GM23338 (cell line): ENCODE data around the gene SHANK2.

Source experiments
- CREB1 ChIP-seq: fragments of 250-450 bp; sonication (Bioruptor Pico); IDR thresholded peaks from 2 replicates; pipeline ENCODE4 v1.5.0; 2020; ENCODE audit warnings: low read depth, mild to moderate bottlenecking, moderate library complexity
- ETS1 ChIP-seq: IDR thresholded peaks from 2 replicates; pipeline ENCODE4 v1.6.1; 2016; ENCODE audit warnings: antibody characterized with exemption
- EZH2 ChIP-seq: fragments of 200-600 bp; sonication (generic); IDR thresholded peaks from one replicate; pipeline ENCODE4 v1.8.0; 2017; ENCODE audit warnings: antibody characterized with exemption, mild to moderate bottlenecking, low read depth; ENCODE audit not compliant: unreplicated experiment
- EZH2phosphoT487 ChIP-seq: fragments of 200-600 bp; sonication (generic); IDR thresholded peaks from one replicate; pipeline ENCODE4 v1.8.1; 2018; ENCODE audit warnings: antibody characterized with exemption; ENCODE audit not compliant: unreplicated experiment
- JUNB ChIP-seq: IDR thresholded peaks from one replicate; pipeline ENCODE4 v1.6.1; 2016; ENCODE audit warnings: antibody characterized with exemption; ENCODE audit not compliant: unreplicated experiment
- NANOG ChIP-seq: IDR thresholded peaks from 2 replicates; pipeline ENCODE4 v1.6.1; 2016; ENCODE audit warnings: antibody characterized with exemption, borderline replicate concordance
- POLR2AphosphoS5 ChIP-seq: IDR thresholded peaks from 2 replicates; pipeline ENCODE4 v1.6.1; 2016; ENCODE audit warnings: antibody characterized with exemption, low read depth
- ZNF114 ChIP-seq: fragments of 250-450 bp; sonication (Bioruptor Pico); IDR thresholded peaks from 2 replicates; pipeline ENCODE4 v1.5.0; 2020; ENCODE audit warnings: mild to moderate bottlenecking, moderate library complexity
- ZNF331 ChIP-seq: fragments of 250-450 bp; sonication (Bioruptor Pico); IDR thresholded peaks from 2 replicates; pipeline ENCODE4 v1.5.0; 2020; ENCODE audit warnings: low read depth, mild to moderate bottlenecking, moderate library complexity
- TF ChIP-seq, protein P1 (sequence below), 2 experiments: fragments of 200-600 bp in 1 of 2; sonication (generic) in 1 of 2; conservative IDR thresholded peaks; 2 replicates each; pipeline versions ENCODE4 v1.5.1 to v1.6.1; 2016 to 2017; ENCODE audit warnings: antibody characterized with exemption in 2 of 2, low read depth in 2 of 2, mild to moderate bottlenecking in 2 of 2, moderate library complexity in 1 of 2
- TF ChIP-seq, protein P2 (sequence below): IDR thresholded peaks from one replicate; pipeline ENCODE4 v1.6.1; 2018; ENCODE audit warnings: antibody characterized with exemption; ENCODE audit not compliant: unreplicated experiment

DNA sequence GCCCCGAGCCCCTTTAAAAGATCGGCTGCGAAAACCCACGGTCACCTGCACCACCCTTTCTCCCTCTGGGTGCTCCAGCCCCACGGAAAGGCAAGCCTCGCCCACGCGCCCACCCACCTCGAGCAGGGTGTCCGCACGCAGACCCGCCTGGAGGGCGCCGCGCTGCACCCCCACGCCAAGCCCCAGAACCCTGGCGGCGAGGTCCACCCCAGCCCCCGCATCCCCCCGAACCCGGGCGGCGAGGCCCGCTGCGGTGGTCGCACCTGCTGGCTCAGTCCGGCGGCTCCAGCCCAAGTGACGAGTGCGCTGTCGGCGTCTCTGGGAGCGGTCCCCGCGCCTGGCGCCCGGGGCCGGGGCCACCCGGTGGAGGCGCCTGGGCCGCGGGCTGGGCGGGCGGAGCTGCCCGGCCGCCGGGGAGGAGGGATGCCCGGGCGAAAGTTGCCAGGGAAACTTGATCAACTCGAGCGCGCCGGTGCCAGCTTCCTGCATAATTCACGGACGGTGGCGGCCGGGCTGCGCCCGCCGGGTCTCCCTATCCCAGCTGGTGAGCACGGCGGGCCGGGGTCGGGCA lies 1.1 kb downstream of the SHANK2 start:
- TF ChIP-seq, protein P1, sequence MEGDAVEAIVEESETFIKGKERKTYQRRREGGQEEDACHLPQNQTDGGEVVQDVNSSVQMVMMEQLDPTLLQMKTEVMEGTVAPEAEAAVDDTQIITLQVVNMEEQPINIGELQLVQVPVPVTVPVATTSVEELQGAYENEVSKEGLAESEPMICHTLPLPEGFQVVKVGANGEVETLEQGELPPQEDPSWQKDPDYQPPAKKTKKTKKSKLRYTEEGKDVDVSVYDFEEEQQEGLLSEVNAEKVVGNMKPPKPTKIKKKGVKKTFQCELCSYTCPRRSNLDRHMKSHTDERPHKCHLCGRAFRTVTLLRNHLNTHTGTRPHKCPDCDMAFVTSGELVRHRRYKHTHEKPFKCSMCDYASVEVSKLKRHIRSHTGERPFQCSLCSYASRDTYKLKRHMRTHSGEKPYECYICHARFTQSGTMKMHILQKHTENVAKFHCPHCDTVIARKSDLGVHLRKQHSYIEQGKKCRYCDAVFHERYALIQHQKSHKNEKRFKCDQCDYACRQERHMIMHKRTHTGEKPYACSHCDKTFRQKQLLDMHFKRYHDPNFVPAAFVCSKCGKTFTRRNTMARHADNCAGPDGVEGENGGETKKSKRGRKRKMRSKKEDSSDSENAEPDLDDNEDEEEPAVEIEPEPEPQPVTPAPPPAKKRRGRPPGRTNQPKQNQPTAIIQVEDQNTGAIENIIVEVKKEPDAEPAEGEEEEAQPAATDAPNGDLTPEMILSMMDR (conservative IDR thresholded peaks at IDR 0.05; ENCODE audit: low read depth in 2 of 2) = no peak
- TF ChIP-seq EZH2 = no peak
- no peak for TF ChIP-seq ZNF331 (CRISPR knock-in tag)
- TF ChIP-seq CREB1 (CRISPR knock-in tag) = no peak
- TF ChIP-seq, protein P2, sequence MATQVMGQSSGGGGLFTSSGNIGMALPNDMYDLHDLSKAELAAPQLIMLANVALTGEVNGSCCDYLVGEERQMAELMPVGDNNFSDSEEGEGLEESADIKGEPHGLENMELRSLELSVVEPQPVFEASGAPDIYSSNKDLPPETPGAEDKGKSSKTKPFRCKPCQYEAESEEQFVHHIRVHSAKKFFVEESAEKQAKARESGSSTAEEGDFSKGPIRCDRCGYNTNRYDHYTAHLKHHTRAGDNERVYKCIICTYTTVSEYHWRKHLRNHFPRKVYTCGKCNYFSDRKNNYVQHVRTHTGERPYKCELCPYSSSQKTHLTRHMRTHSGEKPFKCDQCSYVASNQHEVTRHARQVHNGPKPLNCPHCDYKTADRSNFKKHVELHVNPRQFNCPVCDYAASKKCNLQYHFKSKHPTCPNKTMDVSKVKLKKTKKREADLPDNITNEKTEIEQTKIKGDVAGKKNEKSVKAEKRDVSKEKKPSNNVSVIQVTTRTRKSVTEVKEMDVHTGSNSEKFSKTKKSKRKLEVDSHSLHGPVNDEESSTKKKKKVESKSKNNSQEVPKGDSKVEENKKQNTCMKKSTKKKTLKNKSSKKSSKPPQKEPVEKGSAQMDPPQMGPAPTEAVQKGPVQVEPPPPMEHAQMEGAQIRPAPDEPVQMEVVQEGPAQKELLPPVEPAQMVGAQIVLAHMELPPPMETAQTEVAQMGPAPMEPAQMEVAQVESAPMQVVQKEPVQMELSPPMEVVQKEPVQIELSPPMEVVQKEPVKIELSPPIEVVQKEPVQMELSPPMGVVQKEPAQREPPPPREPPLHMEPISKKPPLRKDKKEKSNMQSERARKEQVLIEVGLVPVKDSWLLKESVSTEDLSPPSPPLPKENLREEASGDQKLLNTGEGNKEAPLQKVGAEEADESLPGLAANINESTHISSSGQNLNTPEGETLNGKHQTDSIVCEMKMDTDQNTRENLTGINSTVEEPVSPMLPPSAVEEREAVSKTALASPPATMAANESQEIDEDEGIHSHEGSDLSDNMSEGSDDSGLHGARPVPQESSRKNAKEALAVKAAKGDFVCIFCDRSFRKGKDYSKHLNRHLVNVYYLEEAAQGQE = no peak
- no peak for TF ChIP-seq POLR2AphosphoS5
- TF ChIP-seq JUNB = no peak
- no peak for TF ChIP-seq EZH2phosphoT487
- TF ChIP-seq ZNF114 (CRISPR knock-in tag) = no peak
- no peak for TF ChIP-seq ETS1
- TF ChIP-seq NANOG = no peak
